ENCODE results near the gene SETD7.

Gene SETD7

GRCh38 chr4:139501927-139502899 lies 53.8 kb downstream of the SETD7 start:
- Histone ChIP-seq H3K4me3 (ENCODE audit: low read depth in 1 of 2, low read length in 2 of 2) (no peak overlapping the region), H3K9me3 (ENCODE audit: control insufficient read depth in 1 of 2, low read length in 2 of 2) (no peaks in the 10 kb centered on the region), H3K27ac (ENCODE audit: low read length) (no peak overlapping the region)

GRCh38 chr4:139501527-139501926 lies 54.5 kb downstream of the SETD7 start:
- Histone ChIP-seq H3K36me3 (ENCODE audit: control insufficient read depth in 1 of 2, insufficient read depth in 2 of 2, low read length in 2 of 2) (peaks cover 0 to 3% of the 10 kb centered on the region in 2 donors), H3K27me3 (ENCODE audit: low read depth, low read length) (no peaks in the 10 kb centered on the region), H3K9me3 (ENCODE audit: control insufficient read depth in 1 of 2, low read length in 2 of 2) (no peaks in the 10 kb centered on the region), H3K4me3 (ENCODE audit: low read depth in 1 of 2, low read length in 2 of 2) (no peak overlapping the region), H3K4me1 (ENCODE audit: control insufficient read depth in 1 of 2, insufficient read depth in 2 of 2, low read length in 2 of 2) (no peaks in the 10 kb centered on the region), H3K27ac (ENCODE audit: low read length) (no peak overlapping the region)

More at GRCh38 chr4:139501927-139502899, 53.8 kb downstream of the SETD7 start:
- Histone ChIP-seq H3K36me3 (ENCODE audit: control insufficient read depth in 1 of 2, insufficient read depth in 2 of 2, low read length in 2 of 2) (peaks cover 0 to 7% of the 10 kb centered on the region in 2 donors), H3K27me3 (ENCODE audit: low read depth, low read length) (no peaks in the 10 kb centered on the region), H3K4me1 (ENCODE audit: control insufficient read depth in 1 of 2, insufficient read depth in 2 of 2, low read length in 2 of 2) (no peaks in the 10 kb centered on the region)

GRCh38 chr4:139501117-139501516 lies 54.9 kb downstream of the SETD7 start:
- Histone ChIP-seq H3K27me3 (ENCODE audit: low read depth, low read length) (no peaks in the 10 kb centered on the region), H3K4me1 (ENCODE audit: control insufficient read depth in 1 of 2, insufficient read depth in 2 of 2, low read length in 2 of 2) (no peaks in the 10 kb centered on the region), H3K27ac (ENCODE audit: low read length) (no peak overlapping the region), H3K9me3 (ENCODE audit: control insufficient read depth in 1 of 2, low read length in 2 of 2) (no peaks in the 10 kb centered on the region), H3K4me3 (ENCODE audit: low read depth in 1 of 2, low read length in 2 of 2) (no peak overlapping the region), H3K36me3 (ENCODE audit: control insufficient read depth in 1 of 2, insufficient read depth in 2 of 2, low read length in 2 of 2) (no peaks in the 10 kb centered on the region)

GRCh38 chr4:139499186-139499585 lies 56.8 kb downstream of the SETD7 start:
- Histone ChIP-seq H3K27me3 (ENCODE audit: low read depth, low read length) (no peaks in the 10 kb centered on the region), H3K27ac (ENCODE audit: low read length) (no peak overlapping the region), H3K36me3 (ENCODE audit: control insufficient read depth in 1 of 2, insufficient read depth in 2 of 2, low read length in 2 of 2) (no peaks in the 10 kb centered on the region), H3K4me1 (ENCODE audit: control insufficient read depth in 1 of 2, insufficient read depth in 2 of 2, low read length in 2 of 2) (no peaks in the 10 kb centered on the region), H3K4me3 (ENCODE audit: low read depth in 1 of 2, low read length in 2 of 2) (no peak overlapping the region), H3K9me3 (ENCODE audit: control insufficient read depth in 1 of 2, low read length in 2 of 2) (no peaks in the 10 kb centered on the region)

- Histone ChIP-seq H3K27ac (ENCODE audit: low read length) (no peak overlapping the region), H3K4me1 (ENCODE audit: control insufficient read depth in 1 of 2, insufficient read depth in 2 of 2, low read length in 2 of 2) (no peaks in the 10 kb centered on the region), H3K4me3 (ENCODE audit: low read depth in 1 of 2, low read length in 2 of 2) (no peak overlapping the region), H3K9me3 (ENCODE audit: control insufficient read depth in 1 of 2, low read length in 2 of 2) (no peaks in the 10 kb centered on the region), H3K27me3 (ENCODE audit: low read depth, low read length) (no peaks in the 10 kb centered on the region), H3K36me3 (ENCODE audit: control insufficient read depth in 1 of 2, insufficient read depth in 2 of 2, low read length in 2 of 2) (no peaks in the 10 kb centered on the region)
Measured at GRCh38 chr4:139493176-139493575, 62.8 kb downstream of the SETD7 start.

- Histone ChIP-seq H3K9me3 (ENCODE audit: control insufficient read depth in 1 of 2, low read length in 2 of 2) (no peaks in the 10 kb centered on the region), H3K4me3 (ENCODE audit: low read depth in 1 of 2, low read length in 2 of 2) (no peak overlapping the region), H3K27me3 (ENCODE audit: low read depth, low read length) (no peaks in the 10 kb centered on the region), H3K4me1 (ENCODE audit: control insufficient read depth in 1 of 2, insufficient read depth in 2 of 2, low read length in 2 of 2) (no peaks in the 10 kb centered on the region), H3K36me3 (ENCODE audit: control insufficient read depth in 1 of 2, insufficient read depth in 2 of 2, low read length in 2 of 2) (no peaks in the 10 kb centered on the region), H3K27ac (ENCODE audit: low read length) (no peak overlapping the region)
Measured at GRCh38 chr4:139492429-139492828, 63.6 kb downstream of the SETD7 start.

GRCh38 chr4:139489638-139490037 lies 66.4 kb downstream of the SETD7 start:
- H3K4me3 ChIP-seq (ENCODE audit: low read depth in 1 of 2, low read length in 2 of 2) = no peak overlapping the region
- no peaks in the 10 kb centered on the region for H3K36me3 ChIP-seq (ENCODE audit: control insufficient read depth in 1 of 2, insufficient read depth in 2 of 2, low read length in 2 of 2)
- no peak overlapping the region for H3K27ac ChIP-seq (ENCODE audit: low read length)
- no peaks in the 10 kb centered on the region for H3K9me3 ChIP-seq (ENCODE audit: control insufficient read depth in 1 of 2, low read length in 2 of 2)
- H3K4me1 ChIP-seq (ENCODE audit: control insufficient read depth in 1 of 2, insufficient read depth in 2 of 2, low read length in 2 of 2) = peaks cover 0 to 4% of the 10 kb centered on the region in 2 donors
- H3K27me3 ChIP-seq (ENCODE audit: low read depth, low read length) = no peaks in the 10 kb centered on the region

GRCh38 chr4:139488442-139488841 lies 67.6 kb downstream of the SETD7 start:
- H3K4me1 ChIP-seq (ENCODE audit: control insufficient read depth in 1 of 2, insufficient read depth in 2 of 2, low read length in 2 of 2) = peaks cover 0 to 4% of the 10 kb centered on the region in 2 donors
- no peak overlapping the region for H3K4me3 ChIP-seq (ENCODE audit: low read depth in 1 of 2, low read length in 2 of 2)
- H3K36me3 ChIP-seq (ENCODE audit: control insufficient read depth in 1 of 2, insufficient read depth in 2 of 2, low read length in 2 of 2) = no peaks in the 10 kb centered on the region
- H3K9me3 ChIP-seq (ENCODE audit: control insufficient read depth in 1 of 2, low read length in 2 of 2) = no peaks in the 10 kb centered on the region
- H3K27ac ChIP-seq (ENCODE audit: low read length) = no peak overlapping the region
- H3K27me3 ChIP-seq (ENCODE audit: low read depth, low read length) = no peaks in the 10 kb centered on the region

- no peak overlapping the region for H3K4me3 ChIP-seq (ENCODE audit: low read depth in 1 of 2, low read length in 2 of 2)
- H3K27ac ChIP-seq (ENCODE audit: low read length) = no peak overlapping the region
- H3K36me3 ChIP-seq (ENCODE audit: control insufficient read depth in 1 of 2, insufficient read depth in 2 of 2, low read length in 2 of 2) = no peaks in the 10 kb centered on the region
- no peaks in the 10 kb centered on the region for H3K27me3 ChIP-seq (ENCODE audit: low read depth, low read length)
- H3K9me3 ChIP-seq (ENCODE audit: control insufficient read depth in 1 of 2, low read length in 2 of 2) = no peaks in the 10 kb centered on the region
- peaks cover 0 to 4% of the 10 kb centered on the region in 2 donors for H3K4me1 ChIP-seq (ENCODE audit: control insufficient read depth in 1 of 2, insufficient read depth in 2 of 2, low read length in 2 of 2)
Measured at GRCh38 chr4:139484783-139485311, 71.2 kb downstream of the SETD7 start.

- Histone ChIP-seq H3K4me1 (ENCODE audit: control insufficient read depth in 1 of 2, insufficient read depth in 2 of 2, low read length in 2 of 2) (peaks cover 0 to 4% of the 10 kb centered on the region in 2 donors), H3K27me3 (ENCODE audit: low read depth, low read length) (no peaks in the 10 kb centered on the region), H3K27ac (ENCODE audit: low read length) (no peak overlapping the region), H3K36me3 (ENCODE audit: control insufficient read depth in 1 of 2, insufficient read depth in 2 of 2, low read length in 2 of 2) (no peaks in the 10 kb centered on the region), H3K9me3 (ENCODE audit: control insufficient read depth in 1 of 2, low read length in 2 of 2) (no peaks in the 10 kb centered on the region), H3K4me3 (ENCODE audit: low read depth in 1 of 2, low read length in 2 of 2) (no peak overlapping the region)
Measured at GRCh38 chr4:139483000-139483399, 73.0 kb downstream of the SETD7 start.

- Histone ChIP-seq H3K27ac (ENCODE audit: low read length) (no peak overlapping the region), H3K27me3 (ENCODE audit: low read depth, low read length) (no peaks in the 10 kb centered on the region), H3K9me3 (ENCODE audit: control insufficient read depth in 1 of 2, low read length in 2 of 2) (no peaks in the 10 kb centered on the region), H3K4me1 (ENCODE audit: control insufficient read depth in 1 of 2, insufficient read depth in 2 of 2, low read length in 2 of 2) (peaks cover 0 to 4% of the 10 kb centered on the region in 2 donors), H3K36me3 (ENCODE audit: control insufficient read depth in 1 of 2, insufficient read depth in 2 of 2, low read length in 2 of 2) (no peaks in the 10 kb centered on the region), H3K4me3 (ENCODE audit: low read depth in 1 of 2, low read length in 2 of 2) (no peak overlapping the region)
Measured at GRCh38 chr4:139481465-139481864, 74.6 kb downstream of the SETD7 start.

Data from muscle layer of duodenum (tissue), 2 donors.